ENCODE data around the gene USP46.

The USP46 gene

GRCh38 chr4:52659001-52659721 is at the start of gene USP46:
Gene USP46 (minus strand): TSS chr4:52659301. CDS start chr4:52659150, 151 bp downstream.
- peak in 1 of 2 donors; percentile 27 for DNase-seq (ENCODE audit: extremely low read depth in 1 of 2, low read depth in 1 of 2)

DNA sequence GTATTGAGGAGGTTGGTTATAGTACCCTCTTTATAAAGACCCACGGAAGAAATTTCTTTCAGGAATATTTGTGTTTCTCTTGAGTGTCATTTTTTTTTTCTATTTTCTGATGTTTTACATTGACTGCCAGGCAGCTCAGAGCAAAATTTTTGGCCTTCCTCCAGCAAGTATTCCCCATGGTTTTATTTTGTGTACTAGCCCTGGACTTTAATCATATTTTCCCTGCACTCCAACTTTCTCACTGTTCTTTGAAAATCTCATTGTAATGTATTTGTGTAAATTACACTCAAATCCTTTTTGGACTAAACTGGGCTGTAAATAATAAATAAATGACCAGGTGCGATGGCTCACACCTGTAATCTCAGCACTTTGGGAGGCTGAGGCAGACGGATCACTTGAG is 45.6 kb upstream of the USP46 start:
- no peak for DNase-seq (ENCODE audit: extremely low read depth in 1 of 2, low read depth in 1 of 2)

DNA sequence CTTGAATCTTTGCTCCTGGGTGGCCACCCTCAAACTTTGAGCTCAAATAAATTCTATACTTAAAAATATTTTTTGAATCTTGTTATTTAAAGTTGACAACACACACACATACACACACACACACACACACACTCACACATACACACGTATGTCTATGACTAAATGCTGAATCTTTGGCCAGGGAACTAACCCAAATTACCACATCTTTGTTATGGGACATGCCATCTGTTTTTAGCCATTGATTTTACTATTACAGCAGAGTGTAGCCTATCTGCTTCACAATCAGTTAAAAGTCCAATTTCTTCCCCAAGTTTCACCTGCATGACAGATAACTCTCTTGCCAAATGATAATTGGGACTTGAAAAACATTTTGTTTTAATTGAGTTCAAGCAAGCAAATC is 45.0 kb upstream of the USP46 start:
- DNase-seq (ENCODE audit: extremely low read depth in 1 of 2, low read depth in 1 of 2): no peak

GRCh38 chr4:52701207-52701606 is 42.1 kb upstream of the USP46 start:
- no peak for DNase-seq (ENCODE audit: extremely low read depth in 1 of 2, low read depth in 1 of 2)

DNA sequence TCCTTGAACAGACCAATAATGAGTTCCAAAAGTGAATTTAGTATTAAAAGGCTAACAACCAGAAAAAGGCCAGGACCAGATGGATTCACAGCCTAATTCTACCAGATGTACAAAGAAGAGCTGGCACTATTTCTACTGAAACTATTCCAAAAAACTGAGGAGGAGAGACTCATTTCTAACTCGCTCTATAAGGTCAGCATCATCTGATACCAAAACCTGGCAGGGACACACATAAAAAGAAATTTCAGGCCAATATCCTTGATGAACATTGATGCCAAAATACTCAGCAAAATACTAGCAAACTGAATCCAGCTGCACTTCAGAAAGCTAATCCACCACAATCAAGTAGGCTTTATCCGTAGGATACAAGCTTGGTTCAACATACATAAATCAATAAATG is 35.8 kb upstream of the USP46 start:
- no peak for DNase-seq (ENCODE audit: extremely low read depth in 1 of 2, low read depth in 1 of 2)

- DNase-seq (ENCODE audit: extremely low read depth in 1 of 2, low read depth in 1 of 2): no peak
These were observed 34.4 kb upstream of the USP46 start for GRCh38 chr4:52693492-52693891.

DNA sequence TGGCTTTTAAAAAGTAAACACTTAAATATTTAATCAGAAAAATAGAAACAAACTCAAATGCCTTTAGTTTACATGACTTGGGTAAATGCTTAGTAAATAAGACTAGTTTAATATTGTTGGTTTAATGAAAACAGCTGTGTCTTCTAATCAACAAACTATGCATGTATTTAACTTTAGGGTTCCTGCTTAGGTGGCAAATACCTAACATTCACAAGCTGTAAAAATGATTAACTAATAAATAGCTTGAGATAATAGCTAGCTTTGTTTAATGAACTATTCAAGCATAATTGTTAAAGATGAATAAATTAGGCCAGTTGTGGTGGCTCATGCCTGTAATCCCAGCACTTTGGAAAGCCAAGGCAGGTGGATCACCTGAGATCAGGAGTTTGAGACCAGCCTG is 30.0 kb upstream of the USP46 start:
- no peak for DNase-seq (ENCODE audit: extremely low read depth in 1 of 2, low read depth in 1 of 2)

DNA sequence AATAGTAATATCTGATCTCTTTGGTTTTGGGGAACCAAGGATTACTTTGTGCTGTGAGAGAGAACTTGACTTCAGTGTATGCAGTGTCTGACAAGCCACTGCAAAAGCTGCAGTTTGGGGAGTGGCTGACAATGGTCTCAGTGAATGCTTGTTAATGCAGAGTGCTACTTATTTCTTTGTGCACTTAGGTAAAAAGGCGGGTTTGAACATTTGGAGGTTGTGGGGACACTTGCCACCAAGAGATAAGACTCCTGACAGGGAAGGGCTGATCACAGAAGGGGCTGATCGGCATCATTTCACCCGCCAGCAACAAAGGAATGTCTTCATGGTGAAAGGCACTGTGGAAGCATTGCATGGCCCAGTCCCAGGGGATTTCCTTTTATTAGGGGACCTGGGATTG is 28.6 kb upstream of the USP46 start:
- DNase-seq (ENCODE audit: extremely low read depth in 1 of 2, low read depth in 1 of 2): no peak

- DNase-seq (ENCODE audit: extremely low read depth in 1 of 2, low read depth in 1 of 2): no peak
These were observed 26.2 kb upstream of the USP46 start for GRCh38 chr4:52685316-52685715.

- DNase-seq (ENCODE audit: extremely low read depth in 1 of 2, low read depth in 1 of 2): no peak
These were observed 25.8 kb upstream of the USP46 start for GRCh38 chr4:52684896-52685295.

GRCh38 chr4:52680381-52680780 is 21.3 kb upstream of the USP46 start:
- DNase-seq (ENCODE audit: extremely low read depth in 1 of 2, low read depth in 1 of 2): no peak

GRCh38 chr4:52676536-52676935 is 17.4 kb upstream of the USP46 start:
- no peak for DNase-seq (ENCODE audit: extremely low read depth in 1 of 2, low read depth in 1 of 2)

GRCh38 chr4:52675111-52675510 is 16.0 kb upstream of the USP46 start:
- no peak for DNase-seq (ENCODE audit: extremely low read depth in 1 of 2, low read depth in 1 of 2)

GRCh38 chr4:52670739-52671138 is 11.6 kb upstream of the USP46 start:
- no peak for DNase-seq (ENCODE audit: extremely low read depth in 1 of 2, low read depth in 1 of 2)

GRCh38 chr4:52670121-52670520 is 11.0 kb upstream of the USP46 start:
- no peak for DNase-seq (ENCODE audit: extremely low read depth in 1 of 2, low read depth in 1 of 2)

GRCh38 chr4:52665592-52665991 is 6.5 kb upstream of the USP46 start:
- no peak for DNase-seq (ENCODE audit: extremely low read depth in 1 of 2, low read depth in 1 of 2)

- no peak for DNase-seq (ENCODE audit: extremely low read depth in 1 of 2, low read depth in 1 of 2)
These were observed 5.4 kb upstream of the USP46 start for GRCh38 chr4:52664479-52664878.

- DNase-seq (ENCODE audit: extremely low read depth in 1 of 2, low read depth in 1 of 2): no peak
These were observed 3.0 kb upstream of the USP46 start for GRCh38 chr4:52661966-52662690.

DNA sequence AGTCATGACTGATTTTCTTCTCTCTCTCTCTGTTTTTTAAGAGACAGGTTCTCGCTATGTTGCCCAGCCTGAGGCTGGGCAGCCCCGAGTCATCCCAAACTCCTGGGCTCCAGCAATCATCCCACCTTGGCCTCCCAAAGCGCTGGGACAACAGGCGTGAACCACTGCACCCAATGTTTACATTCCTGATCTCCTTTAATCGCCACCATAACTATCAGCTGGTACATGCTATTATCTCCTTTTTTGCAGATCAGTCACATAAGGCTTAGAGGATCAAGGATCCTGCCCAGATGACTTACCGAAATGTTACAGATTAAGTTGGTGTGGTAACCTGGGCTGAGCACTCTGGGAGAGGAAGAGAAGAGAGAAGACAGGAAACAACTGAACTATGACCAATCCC is 1.5 kb upstream of the USP46 start:
- no peak for DNase-seq (ENCODE audit: extremely low read depth in 1 of 2, low read depth in 1 of 2)

GRCh38 chr4:52659722-52660261 is 691 bp upstream of the USP46 start:
- DNase-seq (ENCODE audit: extremely low read depth in 1 of 2, low read depth in 1 of 2): no peak

GRCh38 chr4:52658641-52659000 is 480 bp downstream of the USP46 start:
- DNase-seq (ENCODE audit: extremely low read depth in 1 of 2, low read depth in 1 of 2): no peak

All from stimulated activated CD8-positive, alpha-beta memory T cell treated with anti-CD3 and anti-CD28 coated beads, Interleukin-7, amount 100 ng/mL, for 48 hours (primary cell).